Measurements from ENCODE around the gene MDM2. TPM values are rescaled to one million over a fixed set of nuclear protein-coding genes. Genes with fewer than 3 reads are reported as not detected.

MDM2 gene
- total and polyA plus RNA-seq, 2 of the 13 experiments (the other 11 are each of a cell fraction or from before 2014, with no cell fraction given) = 29.3 to 314 TPM

DNA sequence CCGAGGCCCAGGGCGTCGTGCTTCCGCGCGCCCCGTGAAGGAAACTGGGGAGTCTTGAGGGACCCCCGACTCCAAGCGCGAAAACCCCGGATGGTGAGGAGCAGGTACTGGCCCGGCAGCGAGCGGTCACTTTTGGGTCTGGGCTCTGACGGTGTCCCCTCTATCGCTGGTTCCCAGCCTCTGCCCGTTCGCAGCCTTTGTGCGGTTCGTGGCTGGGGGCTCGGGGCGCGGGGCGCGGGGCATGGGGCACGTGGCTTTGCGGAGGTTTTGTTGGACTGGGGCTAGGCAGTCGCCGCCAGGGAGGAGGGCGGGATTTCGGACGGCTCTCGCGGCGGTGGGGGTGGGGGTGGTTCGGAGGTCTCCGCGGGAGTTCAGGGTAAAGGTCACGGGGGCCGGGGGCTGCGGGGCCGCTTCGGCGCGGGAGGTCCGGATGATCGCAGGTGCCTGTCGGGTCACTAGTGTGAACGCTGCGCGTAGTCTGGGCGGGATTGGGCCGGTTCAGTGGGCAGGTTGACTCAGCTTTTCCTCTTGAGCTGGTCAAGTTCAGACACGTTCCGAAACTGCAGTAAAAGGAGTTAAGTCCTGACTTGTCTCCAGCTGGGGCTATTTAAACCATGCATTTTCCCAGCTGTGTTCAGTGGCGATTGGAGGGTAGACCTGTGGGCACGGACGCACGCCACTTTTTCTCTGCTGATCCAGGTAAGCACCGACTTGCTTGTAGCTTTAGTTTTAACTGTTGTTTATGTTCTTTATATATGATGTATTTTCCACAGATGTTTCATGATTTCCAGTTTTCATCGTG is 612 bp downstream of the MDM2 start (continued):
- TF ChIP-seq ZNF713 (CRISPR knock-in tag; IDR thresholded peaks at IDR 0.05) (no peak), ZFAT (CRISPR knock-in tag; conservative IDR thresholded peaks at IDR 0.05) (no peak; the same call in 1 of the 2 replicates), ZNF441 (CRISPR knock-in tag; IDR thresholded peaks at IDR 0.05; ENCODE audit: borderline replicate concordance) (no peak), SAFB2 (CRISPR knock-in tag; IDR thresholded peaks at IDR 0.05; ENCODE audit: borderline replicate concordance, low read depth) (no peak), KLF9 (CRISPR knock-in tag; IDR thresholded peaks at IDR 0.05; ENCODE audit: low read depth) (no peak), MED8 (CRISPR knock-in tag; IDR thresholded peaks at IDR 0.05; ENCODE audit: insufficient replicate concordance) (peak; percentile 81), SOX6 (IDR thresholded peaks at IDR 0.05) (no peak), SOX6 (CRISPR knock-in tag; IDR thresholded peaks at IDR 0.05) (peak; percentile 78), KDM5B (CRISPR knock-in tag; IDR thresholded peaks at IDR 0.05; ENCODE audit: borderline replicate concordance) (peak; percentile 33; the same call in 1 of the 2 replicates), RFX5 (IDR thresholded peaks at IDR 0.05; ENCODE audit: low read depth, low read length) (no peak), ETV5 (CRISPR knock-in tag; IDR thresholded peaks at IDR 0.05; ENCODE audit: borderline replicate concordance) (peak; percentile 58; the same call in 1 of the 2 replicates), RXRA (CRISPR knock-in tag; IDR thresholded peaks at IDR 0.05) (peak; percentile 96), ERF (CRISPR knock-in tag; IDR thresholded peaks at IDR 0.05) (peak; percentile 64; the same call in 1 of the 2 replicates), HOXD1 (CRISPR knock-in tag; IDR thresholded peaks at IDR 0.05) (peak; percentile 69; the same call in 1 of the 2 replicates), NCOA5 (CRISPR knock-in tag; IDR thresholded peaks at IDR 0.05) (no peak), NBN (conservative IDR thresholded peaks at IDR 0.05) (no peak), HDAC2 (CRISPR knock-in tag; IDR thresholded peaks at IDR 0.05) (peak; percentile 69), WIZ (CRISPR knock-in tag; IDR thresholded peaks at IDR 0.05) (no peak), ZNF839 (CRISPR knock-in tag; IDR thresholded peaks at IDR 0.05; ENCODE audit: borderline replicate concordance) (no peak), FIP1L1 (IDR thresholded peaks at IDR 0.05; ENCODE audit: borderline replicate concordance, insufficient read depth, low read depth, low read length) (no peak; the same call in 1 of the 2 replicates), ATRX (CRISPR knock-in tag; IDR thresholded peaks at IDR 0.05; ENCODE audit: borderline replicate concordance) (no peak)
- TF ChIP-seq, protein P1, sequence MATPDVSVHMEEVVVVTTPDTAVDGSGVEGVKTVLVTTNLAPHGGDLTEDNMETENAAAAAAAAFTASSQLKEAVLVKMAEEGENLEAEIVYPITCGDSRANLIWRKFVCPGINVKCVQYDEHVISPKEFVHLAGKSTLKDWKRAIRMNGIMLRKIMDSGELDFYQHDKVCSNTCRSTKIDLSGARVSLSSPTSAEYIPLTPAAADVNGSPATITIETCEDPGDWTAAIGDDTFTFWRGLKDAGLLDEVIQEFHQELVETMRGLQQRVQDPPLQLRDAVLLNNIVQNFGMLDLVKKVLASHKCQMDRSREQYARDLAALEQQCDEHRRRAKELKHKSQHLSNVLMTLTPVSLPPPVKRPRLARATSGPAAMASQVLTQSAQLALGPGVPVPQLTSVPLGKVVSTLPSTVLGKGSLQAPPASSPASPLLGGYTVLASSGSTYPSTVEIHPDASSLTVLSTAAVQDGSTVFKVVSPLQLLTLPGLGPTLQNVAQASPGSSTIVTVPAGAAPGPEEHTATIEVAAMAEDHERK (CRISPR knock-in tag; IDR thresholded peaks at IDR 0.05; ENCODE audit: low read depth) = no peak
- TF ChIP-seq, protein P2, sequence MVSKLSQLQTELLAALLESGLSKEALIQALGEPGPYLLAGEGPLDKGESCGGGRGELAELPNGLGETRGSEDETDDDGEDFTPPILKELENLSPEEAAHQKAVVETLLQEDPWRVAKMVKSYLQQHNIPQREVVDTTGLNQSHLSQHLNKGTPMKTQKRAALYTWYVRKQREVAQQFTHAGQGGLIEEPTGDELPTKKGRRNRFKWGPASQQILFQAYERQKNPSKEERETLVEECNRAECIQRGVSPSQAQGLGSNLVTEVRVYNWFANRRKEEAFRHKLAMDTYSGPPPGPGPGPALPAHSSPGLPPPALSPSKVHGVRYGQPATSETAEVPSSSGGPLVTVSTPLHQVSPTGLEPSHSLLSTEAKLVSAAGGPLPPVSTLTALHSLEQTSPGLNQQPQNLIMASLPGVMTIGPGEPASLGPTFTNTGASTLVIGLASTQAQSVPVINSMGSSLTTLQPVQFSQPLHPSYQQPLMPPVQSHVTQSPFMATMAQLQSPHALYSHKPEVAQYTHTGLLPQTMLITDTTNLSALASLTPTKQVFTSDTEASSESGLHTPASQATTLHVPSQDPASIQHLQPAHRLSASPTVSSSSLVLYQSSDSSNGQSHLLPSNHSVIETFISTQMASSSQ (IDR thresholded peaks at IDR 0.05; ENCODE audit: low read depth) = peak; percentile 31; the same call in 1 of the 2 replicates
- TF ChIP-seq, protein P2 (CRISPR knock-in tag; IDR thresholded peaks at IDR 0.05; ENCODE audit: borderline replicate concordance) = peak; percentile 56; the same call in 1 of the 2 replicates

Measured in HepG2 (cell line).